WI38 (cell line): ENCODE measurements around the gene SHB.
"Not testable (repeated sequence)": the region's sequence is repeated elsewhere in the genome, so short reads cannot be mapped to it uniquely, and the experiment has no call there.

ENCODE experiments used
- H3K4me3 ChIP-seq: 2 replicates; pipeline ENCODE4 v1.5.1; 2011; ENCODE audit warnings: low read depth, mild to moderate bottlenecking, control low read depth, low read length
- CTCF ChIP-seq: IDR thresholded peaks from 2 replicates; pipeline ENCODE4 v1.5.1; 2012; ENCODE audit warnings: low read depth, mild to moderate bottlenecking, control low read depth, low read length

The SHB gene

GRCh38 chr9:37889536-37889935 is 179.5 kb downstream of the SHB start:
- no peak overlapping the region for H3K4me3 ChIP-seq
- no peak for TF ChIP-seq CTCF

- not testable (repeated sequence) for H3K4me3 ChIP-seq
Measured at GRCh38 chr9:37887977-37888583, 180.9 kb downstream of the SHB start.

DNA sequence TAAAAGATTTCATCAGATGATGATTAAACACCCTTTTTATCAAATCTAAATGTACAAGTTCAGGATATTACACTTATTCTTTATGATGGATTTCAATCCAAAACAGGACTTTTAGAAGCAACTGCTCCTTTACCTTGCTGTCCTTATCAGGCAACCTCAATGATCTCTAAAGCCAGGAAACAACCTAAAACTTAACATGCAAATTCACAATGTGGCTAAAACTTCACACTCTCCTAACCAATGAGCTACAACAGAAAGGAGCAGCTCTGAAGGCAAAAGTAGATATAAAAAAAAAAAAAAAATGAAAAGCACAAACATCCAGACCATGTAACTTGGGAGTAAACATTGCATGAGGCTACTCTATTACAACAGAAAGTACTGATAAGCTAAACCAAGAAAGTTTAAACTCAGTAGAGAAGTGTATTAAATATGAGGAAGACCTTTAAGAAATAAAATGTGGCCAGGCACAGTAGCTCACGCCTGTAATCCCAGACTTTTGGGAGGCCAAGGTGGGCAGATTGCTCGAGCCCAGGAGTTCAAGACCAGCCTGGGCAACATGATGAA is 188.0 kb downstream of the SHB start:
- no peak overlapping the region for H3K4me3 ChIP-seq
- no peak for TF ChIP-seq CTCF

DNA sequence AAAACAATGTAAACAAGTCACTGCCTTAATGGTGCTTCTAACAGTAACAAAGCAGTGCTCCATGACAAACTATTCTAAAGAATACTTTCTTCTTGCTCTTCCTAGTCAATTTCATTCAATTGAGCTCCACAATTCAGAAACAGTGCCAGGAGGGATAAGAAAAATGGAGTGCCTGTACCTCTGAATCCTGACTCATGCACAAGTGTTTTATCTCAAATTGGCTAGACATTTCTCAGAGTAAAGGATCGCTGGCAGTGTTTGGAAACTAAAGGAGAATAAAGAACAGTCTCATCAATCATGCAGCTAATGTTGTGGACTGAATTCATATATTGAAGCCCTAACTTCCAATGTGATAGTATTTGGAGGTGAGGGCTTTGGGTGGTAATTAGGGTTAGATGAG is 192.7 kb downstream of the SHB start:
- no peak overlapping the region for H3K4me3 ChIP-seq
- no peak for TF ChIP-seq CTCF

DNA sequence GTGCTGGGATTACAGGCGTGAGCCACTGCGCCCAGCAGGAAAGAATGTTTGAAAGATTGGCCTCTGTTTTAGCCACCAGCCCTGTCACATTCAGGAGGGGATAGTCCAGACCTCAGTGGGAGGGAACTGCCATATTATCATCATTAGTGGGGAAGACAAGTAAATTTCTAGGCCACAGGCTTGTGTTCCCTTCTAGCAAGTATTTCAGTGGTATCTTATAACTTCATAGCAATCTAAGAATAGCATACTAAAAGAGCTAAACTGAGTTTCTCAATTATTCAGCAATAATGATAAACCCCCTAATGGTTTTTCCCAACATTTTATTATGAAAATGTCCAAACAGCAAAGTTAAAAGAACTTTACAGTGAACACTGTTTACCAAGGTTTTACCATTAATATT is 195.1 kb downstream of the SHB start:
- H3K4me3 ChIP-seq, result no peak overlapping the region
- no peak for TF ChIP-seq CTCF

DNA sequence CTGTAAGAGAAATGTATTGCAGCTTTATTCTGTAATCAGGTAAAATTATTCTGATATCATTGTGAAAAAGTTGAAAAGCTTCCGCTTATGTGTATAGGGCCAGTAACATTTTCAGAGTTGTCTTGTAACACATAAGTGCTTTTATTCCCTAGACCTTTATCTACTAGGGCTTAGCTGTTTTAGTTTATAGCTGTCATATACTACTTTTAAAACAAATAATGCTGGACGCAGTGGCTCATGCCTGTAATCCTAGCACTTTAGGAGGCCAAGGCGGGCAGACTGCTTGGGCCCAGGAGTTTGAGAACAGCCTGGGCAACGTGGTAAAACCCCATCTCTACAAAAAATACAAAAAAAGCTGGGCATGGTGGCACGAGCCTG is 198.2 kb downstream of the SHB start:
- H3K4me3 ChIP-seq, result no peak overlapping the region
- TF ChIP-seq CTCF, result no peak

DNA sequence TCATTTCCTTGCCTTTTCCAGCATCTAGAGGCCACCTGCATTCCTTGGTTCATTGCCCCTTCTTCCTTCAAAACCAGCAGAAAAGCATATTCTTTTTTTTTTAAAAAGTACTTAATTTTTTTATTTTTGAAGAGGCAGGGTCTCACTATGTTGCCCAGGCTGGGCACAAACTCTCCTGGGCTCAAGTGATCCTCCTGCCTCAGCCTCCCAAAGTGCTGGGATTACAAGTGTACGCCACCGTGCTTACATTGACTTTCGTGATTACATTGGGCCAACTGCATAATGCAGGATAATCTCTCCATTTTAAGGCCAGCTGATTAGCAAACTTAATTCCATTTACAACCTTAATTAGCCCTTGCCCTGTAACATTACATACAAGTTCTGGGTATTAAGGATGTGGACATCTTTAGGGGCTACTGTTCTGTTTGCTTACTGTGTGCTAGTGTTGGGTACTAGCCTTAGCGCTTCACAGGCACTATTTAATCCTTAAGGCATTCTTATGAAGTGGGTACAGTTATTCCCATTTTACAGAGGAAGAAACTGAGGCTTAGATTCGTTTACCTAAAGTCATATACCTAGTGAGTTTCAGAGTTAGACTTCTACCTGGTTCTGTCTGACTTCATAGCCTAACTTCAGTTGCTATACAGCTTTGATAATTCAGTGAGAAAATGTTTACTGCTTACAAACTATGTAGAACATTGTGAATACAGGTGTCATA is 198.8 kb downstream of the SHB start:
- no peak for TF ChIP-seq CTCF
- no peak overlapping the region for H3K4me3 ChIP-seq
